Endothelial cell of umbilical vein (primary cell): ENCODE measurements around the gene EED. TPM values are rescaled to one million over a fixed set of nuclear protein-coding genes. Genes with fewer than 3 reads are reported as not detected.

ENCODE experiments used
- BruUV-seq: library from RNA; stranded (reverse); fragments of 400-500 nt; replicated peaks from 2 replicates; lab custom pipeline; 2021; lab: Mats Ljungman, UMichigan
- CTCF ChIA-PET: fragments of 300-600, 350-600 bp; sonication (Branson Sonifier 250); formaldehyde crosslinking; loops from one replicate; lab custom pipeline; 2021; ENCODE audit warnings: antibody characterized with exemption, inconsistent platforms; lab: Charles Lee
- POLR2A ChIA-PET: fragments of 300-600, 350-600 bp; sonication (Branson Sonifier 250); formaldehyde crosslinking; loops from one replicate; lab custom pipeline; 2021; ENCODE audit warnings: antibody characterized with exemption, inconsistent platforms; lab: Charles Lee
- DNase-seq: peaks from one replicate; pipeline ENCODE4 v3.0.0-alpha.2; 2011; ENCODE audit warnings: low read depth, low spot score
- FAIRE-seq: peaks from 2 replicates; lab custom pipeline; 2011; peaks lifted over from hg19 to GRCh38; lab: Jason Lieb, UNC
- H2AFZ ChIP-seq: 2 replicates; pipeline ENCODE4 v1.6.0; 2012; ENCODE audit warnings: low read depth, low read length, control low read depth, inconsistent platforms
- H3K27ac ChIP-seq: 2 replicates; pipeline ENCODE4 v1.5.1; 2011; ENCODE audit warnings: low read depth, mild to moderate bottlenecking, control low read depth, low read length, moderate library complexity; ENCODE audit not compliant: insufficient read depth
- H3K27me3 ChIP-seq, 2 experiments: 2 replicates each; pipeline versions ENCODE4 v1.6.0 to v1.6.1; 2011; ENCODE audit warnings: low read length in 2 of 2, mixed read lengths in 1 of 2; ENCODE audit not compliant: control insufficient read depth in 2 of 2, insufficient read depth in 2 of 2
- H3K36me3 ChIP-seq, 2 experiments: 2 replicates in 1 of 2; 3 replicates in 1 of 2; pipeline ENCODE4 v1.5.1; 2011; ENCODE audit warnings: low read length in 2 of 2, mild to moderate bottlenecking in 1 of 2, moderate library complexity in 1 of 2; ENCODE audit not compliant: control insufficient read depth in 2 of 2, insufficient read depth in 2 of 2; ENCODE audit errors: extremely low read depth in 1 of 2
- H3K4me1 ChIP-seq: 3 replicates; pipeline ENCODE4 v1.5.1; 2011; ENCODE audit warnings: mild to moderate bottlenecking, low read length; ENCODE audit not compliant: control insufficient read depth, insufficient read depth; ENCODE audit errors: extremely low read depth
- H3K4me2 ChIP-seq: 2 replicates; pipeline ENCODE4 v1.6.1; 2011; ENCODE audit warnings: low read length, control low read depth, mixed read lengths; ENCODE audit not compliant: insufficient read depth
- H3K4me3 ChIP-seq, 3 experiments: fragments of 200-600 bp in 1 of 3; sonication (generic), shearing (Covaris generic) in 1 of 3; replicated peaks in 1 of 3; 2 replicates each; pipeline ENCODE4 v1.5.1; 2011 to 2016; ENCODE audit warnings: control low read depth in 3 of 3, low read length in 3 of 3, mild to moderate bottlenecking in 2 of 3, inconsistent platforms in 1 of 3, low read depth in 1 of 3, moderate library complexity in 1 of 3; ENCODE audit not compliant: insufficient read depth in 1 of 3
- H3K79me2 ChIP-seq: 2 replicates; pipeline ENCODE4 v1.6.0; 2012; ENCODE audit warnings: low read length, inconsistent platforms; ENCODE audit not compliant: control insufficient read depth, insufficient read depth
- H3K9ac ChIP-seq: replicated peaks from 2 replicates; pipeline ENCODE3; 2011; ENCODE audit warnings: low read length, control low read depth; ENCODE audit not compliant: insufficient read depth; ENCODE audit errors: extremely low read depth
- H3K9me1 ChIP-seq: replicated peaks from 3 replicates; pipeline ENCODE4 v1.6.0; 2011; ENCODE audit warnings: mild to moderate bottlenecking, low read length; ENCODE audit not compliant: control insufficient read depth, insufficient read depth; ENCODE audit errors: extremely low read depth
- H3K9me3 ChIP-seq: replicated peaks from 2 replicates; pipeline ENCODE4 v1.5.1; 2012; ENCODE audit warnings: low read length, inconsistent platforms; ENCODE audit not compliant: control insufficient read depth, insufficient read depth
- H4K20me1 ChIP-seq: replicated peaks from 2 replicates; pipeline ENCODE3; 2011; ENCODE audit warnings: mild to moderate bottlenecking, low read length; ENCODE audit not compliant: control insufficient read depth, insufficient read depth; ENCODE audit errors: extremely low read depth
- CTCF ChIP-seq, 2 donors: IDR thresholded peaks; 1 replicate in 1 of 2; 2 replicates in 1 of 2; pipeline ENCODE4 v1.5.1; 2011; ENCODE audit warnings: low read length in 2 of 2, mild to moderate bottlenecking in 2 of 2, moderate library complexity in 2 of 2, control low read depth in 1 of 2, inconsistent platforms in 1 of 2, low read depth in 1 of 2; ENCODE audit not compliant: insufficient read depth in 1 of 2; ENCODE audit errors: extremely low read depth in 1 of 2
- EZH2 ChIP-seq: IDR thresholded peaks from 2 replicates; pipeline ENCODE4 v1.6.1; 2012; ENCODE audit warnings: borderline replicate concordance, low read depth, mild to moderate bottlenecking, moderate library complexity, low read length, inconsistent platforms; ENCODE audit not compliant: severe bottlenecking
- FOS ChIP-seq: IDR thresholded peaks from 2 replicates; pipeline ENCODE4 v1.6.1; 2011; ENCODE audit warnings: mild to moderate bottlenecking, low read length, moderate library complexity, borderline replicate concordance; ENCODE audit not compliant: insufficient read depth
- GATA2 ChIP-seq: IDR thresholded peaks from 2 replicates; pipeline ENCODE4 v1.7.0; 2011; ENCODE audit warnings: low read depth, mild to moderate bottlenecking, moderate library complexity, mixed read lengths, low read length; ENCODE audit not compliant: insufficient read length, insufficient read depth
- JUN ChIP-seq: IDR thresholded peaks from 2 replicates; pipeline ENCODE4 v1.6.1; 2011; ENCODE audit warnings: borderline replicate concordance, low read depth; ENCODE audit not compliant: insufficient read length, insufficient read depth
- POLR2A ChIP-seq: IDR thresholded peaks from 2 replicates; pipeline ENCODE4 v1.6.1; 2012; ENCODE audit warnings: low read depth, mild to moderate bottlenecking, control low read depth, low read length
- POLR2AphosphoS5 ChIP-seq: IDR thresholded peaks from 2 replicates; pipeline ENCODE4 v1.6.1; 2012; ENCODE audit warnings: low read depth, mild to moderate bottlenecking, control low read depth, low read length, moderate library complexity; ENCODE audit not compliant: insufficient read depth
- dilution Hi-C: fragments of 300-500 bp; cut with MboI; formaldehyde crosslinking; loops from one replicate; pipeline ENCODE4 v1.15.0; 2019; ENCODE audit warnings: low sequenced_read_pairs; ENCODE audit not compliant: extremely low pct_ligation_motif_present
- intact Hi-C: fragments of 100-400 bp; cut with micrococcal nuclease; formaldehyde crosslinking; loops from one replicate; pipeline ENCODE4 v1.10.0; 2022
- polyA plus RNA-seq, 4 experiments: library from polyadenylated mRNA; depleted of rRNA in 3 of 4; stranded (reverse) in 3 of 4; unstranded in 1 of 4; fragments of >200 nt; gene quantifications; 2 replicates each; pipeline versions ENCODE4 v1.2.1 to v1.2.3, GENCODE V29; 2011 to 2012; ENCODE audit warnings: missing spikeins in 1 of 4
- small RNA-seq: library from RNA; depleted of rRNA; stranded (forward); fragments of <200 nt; gene quantifications from one replicate; pipeline ENCODE3, GENCODE V24; 2012; ENCODE audit warnings: low replicate concordance, low read depth; ENCODE audit not compliant: insufficient read depth, insufficient read length
- total RNA-seq: library from RNA; stranded (reverse); gene quantifications from 2 replicates; pipeline ENCODE4 v1.2.3, GENCODE V29; 2021

EED gene
- total and polyA plus RNA-seq, 2 donors (not counting 3 experiments of a cell fraction or from before 2014, with no cell fraction given), result 9.4 to 21.8 TPM

GRCh38 chr11:86313793-86314192 lies 69.2 kb downstream of the EED start:
- intact Hi-C loops, result no loop called here
- CTCF ChIA-PET, result no interaction called here
- H3K9ac ChIP-seq, result no peak overlapping the region
- DNase-seq (no peak), FAIRE-seq (no peak)
- H2AFZ ChIP-seq, result no peak overlapping the region
- no peak overlapping the region for H3K4me2 ChIP-seq
- no peaks in the 10 kb centered on the region for H3K4me1 ChIP-seq
- H3K4me3 ChIP-seq, result no peak overlapping the region
- POLR2A ChIA-PET, result no interaction called here
- H3K79me2 ChIP-seq, result peaks cover 8% of the 10 kb centered on the region
- H3K9me1 ChIP-seq, result no peaks in the 10 kb centered on the region
- H3K9me3 ChIP-seq, result no peaks in the 10 kb centered on the region
- BruUV-seq, result no TSS peak
- H4K20me1 ChIP-seq, result no peaks in the 10 kb centered on the region
- no peaks in the 10 kb centered on the region for H3K36me3 ChIP-seq
- dilution Hi-C loops, result no loop called here
- no peak for TF ChIP-seq POLR2AphosphoS5
- no peak for TF ChIP-seq CTCF (IDR thresholded peaks at IDR 0.05; ENCODE audit: extremely low read depth in 1 of 2, insufficient read depth in 1 of 2, low read depth in 1 of 2, low read length in 2 of 2)
- TF ChIP-seq FOS, result no peak
- no peak for TF ChIP-seq GATA2
- TF ChIP-seq JUN, result no peak
- TF ChIP-seq EZH2, result no peak
- TF ChIP-seq POLR2A, result no peak
- H3K27ac ChIP-seq, result no peak overlapping the region
- no peaks in the 10 kb centered on the region for H3K27me3 ChIP-seq

GRCh38 chr11:86314636-86315035 lies 70.1 kb downstream of the EED start:
- no TSS peak for BruUV-seq
- Histone ChIP-seq H3K9me3 (no peaks in the 10 kb centered on the region), H3K36me3 (no peaks in the 10 kb centered on the region), H3K27ac (no peak overlapping the region), H3K4me1 (no peaks in the 10 kb centered on the region), H3K27me3 (no peaks in the 10 kb centered on the region), H3K79me2 (peaks cover 8% of the 10 kb centered on the region), H3K4me2 (no peak overlapping the region), H3K9ac (no peak overlapping the region), H4K20me1 (no peaks in the 10 kb centered on the region), H2AFZ (no peak overlapping the region), H3K4me3 (no peak overlapping the region), H3K9me1 (no peaks in the 10 kb centered on the region)
- FAIRE-seq (no peak), DNase-seq (no peak)
- TF ChIP-seq EZH2 (no peak), POLR2AphosphoS5 (no peak), POLR2A (no peak)
- intact Hi-C loops (no loop called here), dilution Hi-C loops (no loop called here)
- POLR2A ChIA-PET, result no interaction called here
- CTCF ChIA-PET, result no interaction called here

Small RNA genes within 50 kb of the gene (small RNA-seq; reads per million reads assigned to genes)
- gene RF00017 (not detected), gene RN7SL225P (not detected)

Other genes with a start within 250 kb of the EED start
- 181 and 202 TPM in 2 replicates for gene PICALM, start 175.7 kb upstream of the EED start, total RNA-seq
- 181 and 183 TPM in 2 replicates for gene PICALM, start 175.7 kb upstream of the EED start, polyA plus RNA-seq
- 38.7 and 40.2 TPM in 2 replicates for gene HIKESHI, start 57.5 kb downstream of the EED start, total RNA-seq
- 59.6 and 66.9 TPM in 2 replicates for gene HIKESHI, start 57.5 kb downstream of the EED start, polyA plus RNA-seq
- 0.55 and 1.1 TPM in 2 replicates for gene CCDC81, start 130.1 kb downstream of the EED start, total RNA-seq
- gene CCDC81, start 130.1 kb downstream of the EED start, polyA plus RNA-seq, result 0.25 and 0.57 TPM in 2 replicates